ENCODE results near the gene SMPDL3A.

DNA sequence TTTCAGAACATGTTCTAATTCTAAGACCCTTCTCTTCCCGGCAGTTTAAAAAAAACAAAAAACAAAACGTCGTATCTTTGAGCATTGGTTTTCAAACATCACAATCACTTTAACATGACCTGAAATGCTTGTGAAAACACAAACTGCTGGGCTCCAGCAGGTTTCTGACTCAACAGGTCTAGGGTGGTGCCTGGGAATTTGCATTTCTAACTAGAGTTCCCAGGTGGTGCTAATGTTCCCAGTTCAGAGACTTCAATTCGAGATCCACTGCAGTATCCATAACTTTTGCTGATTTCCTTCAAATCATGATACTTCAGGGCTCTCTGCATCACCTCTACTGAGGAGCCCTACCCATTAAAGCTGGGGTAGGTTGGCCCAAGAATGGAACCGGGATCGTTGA, 850 bp upstream of the SMPDL3A start:
- TF ChIP-seq CTCF (IDR thresholded peaks at IDR 0.05): no peak
- no peak for TF ChIP-seq POLR2A (IDR thresholded peaks at IDR 0.05)

Measured in thyroid gland (tissue), 4 donors.